ENCODE measurements around the gene CPSF6.
A peak's percentile ranks its signal among the peaks of the same experiment; 100 is the strongest.
"Not testable (repeated sequence)": the region's sequence is repeated elsewhere in the genome, so short reads cannot be mapped to it uniquely, and the experiment has no call there.

CPSF6 gene

GRCh38 chr12:69262264-69262974, 23.1 kb downstream of the CPSF6 start:
- no peak for DNase-seq

- no peak for DNase-seq
Measured at GRCh38 chr12:69265205-69265604, 25.8 kb downstream of the CPSF6 start.

GRCh38 chr12:69265633-69266032, 26.3 kb downstream of the CPSF6 start:
- not testable (repeated sequence) for DNase-seq

GRCh38 chr12:69266036-69266635, 26.8 kb downstream of the CPSF6 start:
- DNase-seq: no peak

- no peak for DNase-seq
Measured at GRCh38 chr12:69269736-69270135, 30.4 kb downstream of the CPSF6 start.

- no peak for DNase-seq
Measured at GRCh38 chr12:69272511-69272910, 33.1 kb downstream of the CPSF6 start.

- DNase-seq: no peak
Measured at GRCh38 chr12:69274861-69275260, 35.5 kb downstream of the CPSF6 start.

- no peak for DNase-seq
Measured at GRCh38 chr12:69275471-69275891, 36.1 kb downstream of the CPSF6 start.

- DNase-seq: no peak
Measured at GRCh38 chr12:69278814-69279782, 39.7 kb downstream of the CPSF6 start.

GRCh38 chr12:69284131-69284530, 44.8 kb downstream of the CPSF6 start:
- DNase-seq: peak; percentile 85

GRCh38 chr12:69287556-69287955, 48.2 kb downstream of the CPSF6 start:
- no peak for DNase-seq

GRCh38 chr12:69290545-69291277, 51.3 kb downstream of the CPSF6 start:
- DNase-seq: peak; percentile 93

- no peak for DNase-seq
Measured at GRCh38 chr12:69291278-69291593, 51.9 kb downstream of the CPSF6 start.

- no peak for DNase-seq
Measured at GRCh38 chr12:69298133-69298532, 58.8 kb downstream of the CPSF6 start.

- DNase-seq: no peak
Measured at GRCh38 chr12:69298947-69299346, 59.6 kb downstream of the CPSF6 start.

- DNase-seq: no peak
Measured at GRCh38 chr12:69304284-69304683, 64.9 kb downstream of the CPSF6 start.

- DNase-seq: no peak
Measured at GRCh38 chr12:69309461-69309860, 70.1 kb downstream of the CPSF6 start.

- no peak for DNase-seq
Measured at GRCh38 chr12:69313209-69313608, 73.8 kb downstream of the CPSF6 start.

GRCh38 chr12:69316784-69317183, 77.4 kb downstream of the CPSF6 start:
- DNase-seq: not testable (repeated sequence)

GRCh38 chr12:69317233-69317632, 77.9 kb downstream of the CPSF6 start:
- DNase-seq: not testable (repeated sequence)

- no peak for DNase-seq
Measured at GRCh38 chr12:69318225-69318624, 78.9 kb downstream of the CPSF6 start.

- no peak for DNase-seq
Measured at GRCh38 chr12:69321351-69321750, 82.0 kb downstream of the CPSF6 start.

Measured in T1000 (cell line).